Urinary bladder (tissue), 2 donors: ENCODE data around the gene PBX1. TPM values are rescaled to one million over a fixed set of nuclear protein-coding genes. Genes with fewer than 3 reads are reported as not detected.

Source experiments
- polyA plus RNA-seq: library from polyadenylated mRNA; stranded (reverse); fragments of 200-250 nt; gene quantifications from one replicate; pipeline ENCODE4 v1.2.3, GENCODE V29; 2013
- small RNA-seq: library from RNA; depleted of rRNA; stranded (forward); fragments of <200 nt; gene quantifications from one replicate; pipeline ENCODE3, GENCODE V24; 2014
- total RNA-seq: library from RNA; depleted of rRNA; stranded (reverse); fragments of >200 nt; gene quantifications from one replicate; pipeline ENCODE4 v1.2.3, GENCODE V29; 2014
- donor health status: healthy.

Gene PBX1
- total and polyA plus RNA-seq, 2 donors = 67.8 to 241 TPM

Small RNA genes lying within 50 kb of the gene (small RNA-seq; reads per million reads assigned to genes)
- gene RF00017 = not detected
- not detected for gene RF00019
- not detected for gene RNU6-171P
